Cerebellar nuclear complex (tissue), 1 donor: ENCODE data around the gene ERCC2.
"Not testable (repeated sequence)": the region's sequence is repeated elsewhere in the genome, so short reads cannot be mapped to it uniquely, and the experiment has no call there.

Experiments used
- DNase-seq, 2 experiments: peaks; one replicate each; lab custom pipeline; 2025; lab: John Stamatoyannopoulos, UW

The ERCC2 gene

DNA sequence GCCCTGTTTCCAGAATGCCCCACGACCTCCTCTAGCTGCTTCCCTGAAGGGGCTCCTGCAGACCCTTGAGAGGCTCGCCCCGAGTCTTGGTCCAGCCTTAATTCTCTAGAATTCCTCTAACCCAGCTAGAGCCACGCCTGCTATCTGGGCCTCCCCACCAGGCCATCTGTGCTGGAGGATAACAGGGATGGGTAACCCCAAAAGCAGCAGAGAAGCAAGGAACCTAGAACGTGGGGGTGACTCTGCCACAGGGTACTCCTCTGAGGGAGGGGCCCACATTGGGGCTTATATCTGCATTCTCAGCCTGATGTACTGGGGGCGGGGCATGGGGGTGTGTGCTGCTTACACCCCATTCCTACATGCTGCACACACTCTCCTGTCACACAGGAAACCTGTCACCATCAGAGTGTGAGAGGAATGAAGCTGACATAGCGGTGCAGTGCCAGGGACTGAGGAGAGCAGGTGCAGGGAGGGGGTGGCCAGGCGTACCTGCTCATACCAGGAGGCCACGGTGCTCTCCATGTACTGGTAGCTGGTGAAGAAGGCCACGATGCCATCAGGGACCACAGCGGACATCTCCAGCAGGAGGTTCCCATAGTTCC is 16.0 kb downstream of the ERCC2 start:
- DNase-seq, result no peak

DNA sequence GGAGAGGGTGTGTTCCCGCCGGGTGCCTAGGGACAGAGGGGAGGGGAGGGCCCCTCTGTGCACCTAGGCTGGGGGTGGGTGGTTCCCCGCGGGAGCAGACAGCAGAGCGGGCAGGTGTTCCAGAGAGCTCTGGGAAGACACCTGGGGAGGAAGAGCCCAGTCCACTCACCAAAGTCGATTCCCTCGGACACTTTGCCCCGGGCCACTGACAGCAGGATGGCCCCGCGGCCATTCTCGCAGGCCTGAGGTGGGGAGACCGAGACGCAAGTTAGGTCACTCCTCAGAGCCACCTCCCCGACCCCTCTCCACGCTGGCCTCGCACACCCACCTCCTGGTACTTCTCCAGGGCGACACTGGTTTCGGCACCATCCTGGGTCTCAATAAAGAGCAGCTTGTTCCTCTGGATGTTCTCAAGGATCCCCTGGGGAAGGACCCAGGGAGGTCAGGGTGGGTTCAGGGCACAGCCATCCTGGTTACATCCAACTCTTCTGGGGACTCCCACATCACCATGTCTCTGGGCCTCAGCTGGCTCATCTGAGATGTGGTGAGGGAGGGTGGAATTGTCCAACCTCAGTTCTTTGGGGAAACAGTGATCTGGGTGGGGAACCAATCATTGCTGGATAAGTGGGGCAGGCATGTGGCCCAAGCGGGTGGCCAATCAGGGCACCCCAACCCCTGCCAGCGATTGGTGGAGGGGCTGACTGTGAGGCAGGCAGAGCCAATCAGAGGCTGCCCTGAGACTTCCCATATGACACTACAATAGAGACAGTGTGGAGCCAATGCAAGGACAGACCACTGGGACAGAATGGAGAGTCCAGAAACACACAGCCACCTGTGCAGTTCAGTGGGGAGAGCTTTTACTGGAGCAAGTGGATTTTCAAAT is 17.2 kb downstream of the ERCC2 start:
- DNase-seq, result no peak

DNA sequence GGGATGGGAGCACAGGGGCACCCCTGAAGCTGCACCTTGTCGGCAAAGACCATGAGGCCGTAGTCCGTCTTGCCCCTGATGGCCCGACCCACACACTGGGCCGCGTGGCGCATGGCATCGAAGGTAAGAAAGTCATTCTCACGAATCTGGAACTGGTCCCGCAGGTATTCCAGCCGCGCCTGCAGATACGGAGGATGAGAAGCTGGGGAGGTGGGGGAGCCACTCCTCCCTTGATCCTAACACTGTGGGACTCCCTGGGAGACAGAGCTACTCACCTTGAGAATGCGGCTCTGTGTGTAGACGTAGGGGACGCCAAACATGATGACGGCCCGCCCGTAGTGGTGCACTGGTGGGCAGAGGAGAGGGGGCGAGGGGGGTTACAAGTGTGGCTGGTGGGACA is 17.9 kb downstream of the ERCC2 start:
- no peak for DNase-seq

DNA sequence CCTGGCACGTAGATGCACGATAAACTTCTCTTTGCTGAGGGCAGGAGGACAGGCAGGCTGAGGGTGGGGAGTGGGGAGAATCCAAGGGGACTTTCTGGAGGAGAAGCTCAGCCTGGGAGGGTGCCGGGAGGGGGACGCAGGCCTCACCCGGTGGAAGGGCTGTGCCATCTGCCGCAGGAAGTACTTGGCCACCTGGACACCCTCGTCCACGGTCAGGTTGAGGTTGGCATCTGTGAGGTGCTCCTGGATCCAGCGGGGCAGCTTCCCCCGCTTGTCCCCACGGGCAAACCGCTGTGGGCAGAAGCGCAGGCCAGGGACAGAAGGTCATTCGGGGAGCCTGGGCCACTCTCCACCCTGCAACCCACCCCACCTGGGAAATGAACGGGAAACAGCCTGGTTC is 18.3 kb downstream of the ERCC2 start:
- no peak for DNase-seq

DNA sequence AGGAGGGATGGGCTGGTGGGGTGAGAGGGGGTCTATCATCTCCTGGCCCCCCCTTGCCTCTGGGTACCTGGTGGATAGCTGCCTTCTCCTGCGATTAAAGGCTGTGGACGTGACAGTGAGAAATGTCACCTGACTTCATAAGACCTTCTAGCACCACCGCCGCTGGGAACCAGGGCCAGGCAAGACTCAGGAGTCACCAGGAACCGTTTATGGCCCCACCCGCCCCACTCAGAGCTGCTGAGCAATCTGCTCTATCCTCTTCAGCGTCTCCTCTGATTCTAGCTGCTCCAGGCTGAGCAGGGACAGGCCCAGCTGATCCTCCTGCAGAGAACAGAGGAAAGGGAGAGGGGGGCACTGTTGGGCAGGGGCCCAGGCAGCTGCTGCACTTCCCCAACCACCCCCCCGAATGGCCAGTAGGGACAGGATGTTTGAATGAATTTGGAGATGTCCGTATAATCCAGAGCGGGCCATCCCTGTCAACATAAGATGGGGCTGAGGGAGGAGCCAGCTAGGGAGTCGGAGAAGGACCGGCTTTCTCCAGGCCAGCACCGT is 18.9 kb downstream of the ERCC2 start:
- DNase-seq, result no peak

DNA sequence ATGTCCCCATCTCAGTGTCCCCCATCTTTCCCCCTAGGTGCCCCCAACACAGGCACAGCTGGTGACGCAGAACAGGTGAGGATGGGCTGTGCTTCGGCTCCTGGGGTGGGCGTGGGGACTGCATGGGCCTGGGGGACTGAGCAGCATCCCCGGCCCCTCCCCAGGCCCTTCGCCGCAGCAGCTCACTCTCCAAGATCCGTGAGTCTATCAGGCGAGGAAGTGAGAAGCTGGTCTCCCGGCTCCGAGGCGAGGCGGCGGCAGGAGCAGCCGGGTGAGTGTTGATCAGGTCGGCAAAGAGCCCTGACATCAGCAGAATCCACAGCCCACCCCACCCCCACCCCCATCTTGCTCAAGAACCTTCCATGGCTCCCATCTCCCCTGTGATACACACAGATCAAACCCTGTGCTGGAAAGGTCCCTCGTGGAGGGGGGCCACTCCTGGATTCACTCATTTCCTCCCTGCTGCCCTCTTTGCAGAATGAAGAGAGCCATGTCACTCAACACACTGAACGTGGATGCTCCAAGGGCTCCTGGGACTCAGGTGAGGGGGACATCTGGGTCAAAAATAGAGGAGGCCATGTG is 19.8 kb downstream of the ERCC2 start:
- DNase-seq, result no peak

DNA sequence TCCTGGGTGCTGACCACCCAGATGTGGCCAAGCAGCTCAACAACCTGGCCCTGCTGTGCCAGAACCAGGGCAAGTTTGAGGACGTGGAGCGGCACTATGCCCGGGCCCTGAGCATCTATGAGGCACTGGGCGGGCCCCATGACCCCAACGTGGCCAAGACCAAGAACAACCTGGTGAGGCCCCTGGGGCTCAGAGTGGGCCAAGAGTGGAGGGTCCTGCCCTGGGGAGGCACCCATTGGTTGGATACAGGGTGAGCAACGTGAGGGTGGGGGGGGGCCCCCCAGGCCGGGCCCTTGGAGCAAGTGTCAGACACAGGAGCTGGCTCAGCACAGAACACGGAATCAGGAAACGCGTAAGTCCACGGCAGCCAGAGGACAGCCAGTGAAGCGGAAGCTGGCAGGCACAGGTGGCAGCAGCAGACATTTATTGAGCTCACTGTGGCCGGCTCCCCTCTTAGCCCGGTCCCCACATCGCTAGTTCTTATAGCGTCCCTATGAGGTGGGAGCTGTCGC is 20.9 kb downstream of the ERCC2 start:
- DNase-seq, result no peak

DNA sequence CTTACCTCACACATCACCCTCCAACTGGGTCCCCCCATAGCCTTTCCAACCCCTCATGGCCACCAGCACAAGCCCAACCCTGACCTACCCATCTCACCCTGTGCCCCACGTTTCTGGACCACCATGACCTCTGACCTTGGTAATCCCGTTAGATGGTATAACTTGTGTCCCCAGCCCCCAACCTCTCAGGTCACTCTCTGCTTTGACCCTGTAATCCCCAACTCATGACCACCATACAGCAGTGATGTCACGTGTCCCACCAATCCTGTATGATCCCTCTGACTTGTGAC is 21.3 kb downstream of the ERCC2 start:
- DNase-seq, result no peak

DNA sequence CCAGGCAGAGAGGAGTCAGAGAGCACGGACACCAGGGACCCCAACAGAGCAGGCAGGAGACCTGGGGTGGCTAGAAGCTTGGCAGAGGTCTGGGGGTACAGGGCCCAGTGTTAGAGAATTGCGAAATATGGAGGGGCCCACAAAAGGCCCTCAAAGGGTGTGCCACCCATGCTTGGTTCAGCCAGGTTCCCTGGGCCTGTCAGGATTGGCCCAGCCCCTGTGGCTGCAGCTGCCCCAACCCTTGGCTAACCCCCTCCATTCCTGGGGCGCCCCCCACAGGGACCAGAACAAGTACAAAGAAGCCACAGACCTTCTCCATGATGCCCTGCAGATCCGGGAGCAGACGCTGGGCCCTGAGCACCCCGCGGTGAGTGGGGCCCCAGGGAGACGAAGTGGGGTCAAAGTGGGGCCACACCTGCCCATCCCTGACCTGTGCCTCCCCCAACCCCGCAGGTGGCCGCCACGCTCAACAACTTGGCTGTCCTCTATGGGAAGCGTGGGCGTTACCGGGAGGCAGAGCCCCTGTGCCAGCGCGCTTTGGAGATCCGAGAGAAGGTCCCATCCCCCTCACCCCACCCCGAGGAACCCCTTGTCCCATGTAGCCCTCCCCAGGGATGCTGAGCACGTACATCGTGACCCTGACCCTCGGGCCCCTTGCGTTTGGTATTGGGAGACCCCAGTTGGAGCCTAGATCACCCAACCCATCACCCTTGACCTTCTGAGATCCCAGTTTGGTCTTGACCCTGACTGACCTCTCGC is 21.8 kb downstream of the ERCC2 start:
- DNase-seq, result no peak

DNA sequence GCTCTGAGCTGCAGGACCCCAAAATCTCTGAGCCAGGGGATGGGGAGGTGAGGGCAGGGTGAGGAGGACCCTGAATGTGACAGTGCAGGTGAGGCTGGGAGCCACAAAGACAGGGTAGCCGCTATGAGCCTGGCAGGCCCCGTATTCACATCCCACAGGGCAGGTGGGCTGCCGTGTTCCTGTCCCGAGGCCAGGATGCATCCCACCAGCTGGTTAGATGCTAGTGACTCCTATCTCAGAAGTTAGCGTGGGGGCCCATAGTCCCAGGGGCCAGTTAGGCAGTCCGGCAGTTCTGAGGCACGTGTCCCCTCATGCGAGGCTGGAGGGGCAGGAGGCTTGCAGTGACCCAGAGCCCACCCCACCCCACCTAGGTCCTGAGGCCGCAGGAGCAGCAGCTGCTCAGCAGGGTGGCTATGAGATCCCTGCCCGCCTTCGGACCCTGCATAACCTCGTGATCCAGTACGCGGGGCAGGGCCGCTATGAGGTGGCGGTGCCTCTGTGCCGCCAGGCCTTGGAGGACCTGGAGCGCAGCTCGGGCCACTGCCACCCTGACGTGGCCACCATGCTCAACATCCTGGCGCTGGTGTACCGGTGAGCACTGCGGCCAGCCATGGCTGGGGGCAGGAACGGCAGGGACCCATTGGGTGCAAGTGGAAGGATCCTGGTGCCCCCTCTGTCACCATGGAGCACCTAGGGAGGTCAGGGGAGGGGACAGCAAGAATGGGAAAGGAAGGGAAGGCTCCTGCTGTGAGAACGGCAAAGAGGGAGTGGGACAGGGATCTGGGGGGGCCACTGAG is 22.6 kb downstream of the ERCC2 start:
- DNase-seq, result no peak

DNA sequence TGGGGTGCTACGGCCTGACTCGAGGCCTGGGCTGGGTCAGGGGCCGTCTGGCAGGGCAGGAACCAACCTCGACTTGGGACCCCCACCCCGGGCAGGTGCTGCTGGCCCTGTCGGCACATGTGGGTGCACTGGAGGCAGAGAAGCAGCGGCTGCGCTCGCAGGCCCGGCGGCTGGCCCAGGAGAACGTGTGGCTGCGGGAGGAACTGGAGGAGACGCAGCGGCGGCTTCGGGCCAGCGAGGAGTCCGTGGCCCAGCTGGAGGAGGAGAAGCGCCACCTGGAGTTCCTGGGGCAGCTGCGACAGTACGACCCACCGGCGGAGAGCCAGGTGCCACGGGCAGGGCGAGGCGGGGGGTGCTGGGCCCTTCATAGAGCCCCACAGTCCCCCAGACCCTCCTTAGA is 23.9 kb downstream of the ERCC2 start:
- DNase-seq, result no peak

DNA sequence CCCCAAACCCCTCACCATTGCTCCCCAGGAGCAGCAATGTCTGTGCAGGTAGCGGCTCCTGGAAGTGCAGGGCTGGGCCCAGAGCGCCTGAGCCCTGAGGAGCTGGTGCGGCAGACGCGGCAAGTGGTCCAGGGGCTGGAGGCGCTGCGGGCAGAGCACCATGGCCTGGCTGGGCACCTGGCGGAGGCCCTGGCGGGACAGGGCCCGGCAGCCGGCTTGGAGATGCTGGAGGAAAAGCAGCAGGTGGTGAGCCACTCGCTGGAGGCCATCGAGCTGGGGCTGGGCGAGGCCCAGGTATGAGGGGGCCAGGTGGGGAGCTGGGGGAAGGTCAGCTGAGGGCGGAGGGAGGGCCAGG is 24.9 kb downstream of the ERCC2 start:
- DNase-seq, result no peak

DNA sequence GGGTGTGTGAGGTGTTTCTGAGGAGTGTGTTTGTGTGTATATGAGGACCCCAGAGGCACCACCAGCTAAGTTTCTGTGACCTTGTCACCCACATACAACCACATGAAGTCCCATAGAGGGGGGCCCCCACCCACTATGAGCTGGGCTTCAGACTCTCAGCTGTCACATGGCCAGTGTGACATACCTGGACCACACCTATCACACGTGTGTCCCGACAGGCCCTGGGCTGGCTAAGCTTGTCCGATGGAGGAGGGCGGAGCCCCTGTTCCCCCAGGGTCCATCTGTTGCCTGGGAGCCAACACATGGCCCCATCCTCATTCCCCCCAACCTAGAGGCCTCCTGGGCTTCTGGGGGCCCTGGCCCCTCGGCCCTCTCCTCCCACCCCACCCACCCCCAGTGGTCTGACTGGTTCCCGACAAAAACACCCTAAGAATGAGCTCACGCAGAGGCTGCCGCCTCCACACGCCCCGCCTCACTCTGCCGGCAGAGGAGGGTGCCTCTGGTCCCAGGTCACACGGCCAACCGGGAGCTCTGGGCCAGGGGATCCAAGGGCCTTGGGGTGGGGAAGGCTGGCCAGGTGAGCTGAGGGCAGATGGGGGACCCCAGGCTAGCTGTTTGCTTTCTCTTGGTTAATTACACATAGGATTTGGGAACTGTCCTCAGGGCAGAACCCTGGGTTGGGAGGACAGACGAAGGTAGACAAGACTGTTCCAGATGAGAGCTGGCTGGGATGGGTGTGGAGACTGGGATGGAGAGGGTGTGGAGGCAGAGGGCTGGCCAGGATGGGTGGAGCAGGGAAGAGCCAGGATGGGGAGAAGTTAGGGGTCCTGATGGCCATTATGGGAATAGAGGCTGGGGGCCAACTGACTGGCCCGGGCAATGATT is 25.5 kb downstream of the ERCC2 start:
- DNase-seq, result no peak

DNA sequence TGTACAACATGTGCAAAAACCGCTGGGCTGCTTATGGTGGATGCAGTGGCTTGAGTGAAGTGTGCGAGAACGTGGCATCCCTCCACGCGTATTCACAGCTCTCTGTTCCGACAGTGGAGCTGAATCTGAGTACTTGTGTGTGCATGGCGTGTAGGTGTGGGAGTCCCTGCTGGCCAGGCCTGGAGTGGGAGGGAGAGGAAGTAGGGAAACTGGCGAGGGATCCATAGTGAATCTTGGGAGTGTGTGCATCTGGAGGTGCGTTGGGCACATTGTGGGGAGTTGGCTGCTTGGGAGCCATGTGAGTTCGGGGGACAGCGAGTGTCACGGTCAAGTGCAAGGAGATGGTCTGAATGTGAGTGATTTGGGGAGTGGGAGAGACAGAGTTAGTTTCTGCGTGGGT is 27.5 kb downstream of the ERCC2 start:
- no peak for DNase-seq

DNA sequence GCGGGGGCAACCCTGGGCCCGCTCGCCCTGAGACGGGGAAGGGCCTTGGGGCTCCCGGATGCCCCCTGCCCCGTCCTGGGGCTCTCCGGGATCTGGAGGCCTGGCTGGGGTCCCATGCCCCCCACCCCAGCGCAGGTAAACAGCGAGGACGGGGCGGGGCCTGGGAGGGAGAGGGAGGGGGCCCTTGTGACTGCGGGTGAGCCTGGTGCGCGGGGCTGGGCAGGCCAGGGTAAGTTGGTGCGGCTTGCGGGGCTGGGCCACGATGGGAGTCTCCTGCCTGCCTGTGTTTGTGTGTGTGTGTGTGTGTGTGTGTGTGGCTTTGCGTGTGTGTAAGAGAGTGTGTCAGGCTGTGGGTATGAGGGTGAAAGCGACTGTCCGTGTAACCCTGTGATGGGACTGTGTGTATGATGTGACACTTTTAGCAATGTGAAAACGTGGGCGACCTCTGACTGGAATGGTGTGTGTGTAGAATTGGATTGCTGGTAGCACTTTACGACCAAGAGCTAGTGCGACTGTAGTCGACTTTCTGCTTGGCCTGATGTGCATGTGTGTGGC is 29.4 kb downstream of the ERCC2 start:
- no peak for DNase-seq

DNA sequence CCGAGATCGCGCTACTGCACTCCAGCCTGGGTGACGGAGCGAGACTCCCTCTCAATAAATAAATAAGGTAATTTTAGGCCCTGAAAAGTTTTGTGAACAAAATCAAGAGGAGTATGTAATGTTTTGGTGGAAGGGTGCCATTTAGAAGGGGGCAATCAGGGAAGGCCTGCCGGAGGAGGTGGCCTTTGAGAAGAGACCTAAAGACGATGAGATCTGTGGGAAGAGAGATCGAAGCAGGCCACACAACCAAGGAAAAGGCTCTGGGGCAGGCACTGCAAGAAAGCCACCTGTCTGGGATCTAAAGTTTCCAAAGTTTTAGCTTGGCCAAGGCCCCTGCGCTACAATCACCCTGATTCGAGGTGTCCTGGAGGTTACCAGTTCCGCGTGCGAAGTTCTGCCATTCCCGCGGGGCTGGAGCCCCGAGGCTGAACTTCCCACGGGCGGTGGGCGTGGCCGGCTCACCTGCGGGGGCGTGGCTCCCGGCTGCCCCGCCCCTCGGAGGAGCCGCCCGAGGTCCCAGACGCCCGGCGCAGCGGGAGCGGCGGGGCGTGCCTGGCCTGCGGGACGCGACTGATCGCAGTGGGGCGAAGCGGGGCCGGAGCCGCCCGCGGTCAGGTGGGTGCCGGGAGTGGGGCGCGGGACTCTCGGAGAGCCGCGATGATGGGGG is 30.0 kb downstream of the ERCC2 start, which contains the start of gene KLC3:
TSS of gene KLC3 (plus strand) at position 519 of the 667 bp plus-strand sequence. CDS start 4,792 bp downstream, outside the sequence.
- no peak for DNase-seq

DNA sequence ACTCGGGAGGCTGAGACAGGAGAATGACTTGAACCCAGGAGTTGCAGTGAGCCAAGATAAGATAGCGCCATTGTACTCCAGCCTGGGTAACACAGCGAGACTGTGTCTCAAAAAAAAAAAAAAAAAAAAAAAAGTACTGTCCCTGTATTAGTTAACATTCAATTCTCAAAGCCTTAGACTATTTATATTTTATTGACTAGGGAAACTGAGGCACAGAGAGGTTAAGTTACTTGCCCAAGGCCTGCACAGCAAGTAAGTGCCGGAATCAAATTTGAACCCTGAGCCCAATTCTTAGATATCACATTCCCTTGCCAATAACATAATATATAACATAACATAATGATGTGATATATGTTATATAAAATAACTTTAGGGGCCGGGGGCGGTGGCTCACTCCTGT is 30.7 kb downstream of the ERCC2 start:
- no peak for DNase-seq

DNA sequence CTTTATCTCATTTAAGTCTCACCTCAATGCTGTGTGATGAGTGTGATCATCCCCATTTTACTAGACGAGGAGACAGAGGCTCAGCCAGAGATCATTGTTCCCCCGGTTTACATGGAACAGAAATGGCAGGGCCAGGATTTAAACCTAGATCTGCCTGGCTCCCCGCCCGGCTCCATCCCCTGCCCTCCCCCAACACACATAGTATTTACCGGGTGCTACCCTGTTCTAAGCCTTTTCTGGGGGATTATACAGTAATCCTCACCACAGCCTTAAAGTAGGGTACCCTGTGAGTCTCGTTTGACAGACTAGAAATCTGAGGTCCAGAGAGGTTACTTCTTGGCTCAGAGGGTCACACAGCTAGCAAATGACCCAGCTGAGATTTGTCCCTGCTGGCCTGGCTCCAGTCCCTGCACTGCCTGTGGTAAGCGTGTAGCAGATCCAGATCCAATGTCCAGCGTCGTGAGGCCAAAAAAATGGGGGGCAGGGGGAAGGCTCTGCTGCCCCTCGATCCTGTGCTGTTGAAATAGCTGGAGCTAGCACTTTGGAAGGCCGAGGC is 33.6 kb downstream of the ERCC2 start:
- no peak for DNase-seq

DNA sequence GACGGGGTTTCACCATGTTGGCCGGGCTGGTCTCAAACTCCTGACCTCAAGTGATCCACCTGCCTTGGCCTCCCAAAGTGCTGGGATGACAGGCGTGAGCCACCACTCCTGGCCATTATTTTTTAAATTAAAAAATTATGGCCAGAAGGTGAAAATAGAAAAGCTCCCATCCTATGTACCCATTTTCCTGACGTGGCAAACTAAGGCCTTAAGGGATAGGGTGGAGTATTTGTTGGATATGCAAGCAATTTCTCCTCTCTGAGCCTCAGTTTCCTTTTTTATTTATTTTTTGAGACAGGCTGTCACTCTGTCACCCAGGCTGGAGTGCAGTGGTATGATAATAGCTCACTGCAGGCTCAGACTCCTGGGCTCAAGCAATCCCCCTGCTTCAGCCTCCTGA is 35.5 kb downstream of the ERCC2 start:
- DNase-seq, result not testable (repeated sequence)
